GM10266 (cell line): ENCODE data around the gene LYRM1.
"Not testable (repeated sequence)": the region's sequence is repeated elsewhere in the genome, so short reads cannot be mapped to it uniquely, and the experiment has no call there.

Source experiments
- DNase-seq: peaks from one replicate; pipeline ENCODE4 v3.0.0; 2012; ENCODE audit errors: extremely low spot score
- CTCF ChIP-seq: IDR thresholded peaks from 2 replicates; pipeline ENCODE4 v1.5.1; 2012; ENCODE audit warnings: mild to moderate bottlenecking, low read depth; ENCODE audit not compliant: control insufficient read depth, insufficient read depth; ENCODE audit errors: missing control alignments

Gene LYRM1

DNA sequence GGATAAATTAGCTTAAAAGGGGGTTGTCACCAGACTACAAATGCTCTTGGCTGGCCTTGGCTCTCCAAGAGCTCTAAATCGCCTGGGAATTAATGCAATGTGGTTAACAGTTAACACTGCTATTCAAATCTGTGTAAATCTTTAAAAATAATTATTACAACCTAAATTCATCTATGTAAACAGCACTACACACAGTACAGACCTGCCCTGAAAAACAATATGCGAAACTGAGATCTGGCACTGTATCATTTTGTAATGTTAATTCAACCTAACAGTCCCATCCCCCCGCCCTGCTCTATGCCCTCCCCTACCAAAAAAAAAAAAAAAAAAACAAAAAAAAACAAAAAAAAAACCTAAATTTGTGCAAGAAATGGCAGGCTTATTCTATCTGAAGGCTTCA lies 41.3 kb upstream of the LYRM1 start:
- TF ChIP-seq CTCF = no peak
- no peak for DNase-seq

- no peak for TF ChIP-seq CTCF
- DNase-seq = no peak
Measured at GRCh38 chr16:20859699-20860098, 40.9 kb upstream of the LYRM1 start.

- TF ChIP-seq CTCF = no peak
- DNase-seq = no peak
Measured at GRCh38 chr16:20860361-20860760, 40.2 kb upstream of the LYRM1 start.

- not testable (repeated sequence) for DNase-seq
Measured at GRCh38 chr16:20860995-20861394, 39.6 kb upstream of the LYRM1 start.

DNA sequence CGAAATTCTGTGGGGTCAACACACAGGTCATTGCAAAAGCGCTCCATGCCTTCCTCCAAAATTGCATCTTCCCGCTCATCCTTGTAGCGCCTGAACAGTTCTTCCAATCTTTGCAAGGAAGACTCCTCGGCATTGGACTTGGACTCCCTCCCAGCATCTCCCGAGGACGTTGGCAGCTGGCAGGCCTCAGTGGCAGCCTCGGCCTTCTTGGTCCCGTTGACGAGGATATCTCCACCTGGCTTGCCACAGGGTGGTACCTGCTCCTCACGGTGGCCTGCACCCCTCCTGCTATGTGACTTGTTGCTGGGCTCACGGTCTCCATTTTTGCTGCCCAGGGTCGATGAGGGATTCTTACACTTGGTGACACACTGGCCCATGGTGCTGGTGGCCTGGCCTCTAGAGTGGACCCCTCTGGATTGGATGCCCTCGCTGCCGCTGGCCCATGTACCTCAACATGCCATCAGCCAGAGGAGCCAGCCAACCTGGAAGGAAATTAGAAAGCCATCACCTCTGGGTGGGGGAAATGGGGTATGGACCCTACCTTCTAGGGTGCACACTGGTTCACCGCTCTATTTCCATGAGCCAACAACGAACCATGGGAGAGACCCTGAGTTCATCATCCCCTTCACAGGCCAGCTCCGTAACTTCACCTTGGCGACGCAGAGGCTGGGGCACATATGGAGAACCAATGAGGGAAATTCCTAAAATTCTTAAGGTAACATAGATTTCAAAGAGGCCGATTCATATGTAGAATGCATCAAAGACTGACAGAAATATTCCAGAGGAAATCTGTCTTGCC lies 38.2 kb upstream of the LYRM1 start:
- no peak for TF ChIP-seq CTCF
- DNase-seq = no peak

- not testable (repeated sequence) for DNase-seq
Measured at GRCh38 chr16:20864376-20864775, 36.2 kb upstream of the LYRM1 start.

- TF ChIP-seq CTCF = no peak
- DNase-seq = peak; percentile 58
Measured at GRCh38 chr16:20865420-20866131, 35.0 kb upstream of the LYRM1 start.

DNA sequence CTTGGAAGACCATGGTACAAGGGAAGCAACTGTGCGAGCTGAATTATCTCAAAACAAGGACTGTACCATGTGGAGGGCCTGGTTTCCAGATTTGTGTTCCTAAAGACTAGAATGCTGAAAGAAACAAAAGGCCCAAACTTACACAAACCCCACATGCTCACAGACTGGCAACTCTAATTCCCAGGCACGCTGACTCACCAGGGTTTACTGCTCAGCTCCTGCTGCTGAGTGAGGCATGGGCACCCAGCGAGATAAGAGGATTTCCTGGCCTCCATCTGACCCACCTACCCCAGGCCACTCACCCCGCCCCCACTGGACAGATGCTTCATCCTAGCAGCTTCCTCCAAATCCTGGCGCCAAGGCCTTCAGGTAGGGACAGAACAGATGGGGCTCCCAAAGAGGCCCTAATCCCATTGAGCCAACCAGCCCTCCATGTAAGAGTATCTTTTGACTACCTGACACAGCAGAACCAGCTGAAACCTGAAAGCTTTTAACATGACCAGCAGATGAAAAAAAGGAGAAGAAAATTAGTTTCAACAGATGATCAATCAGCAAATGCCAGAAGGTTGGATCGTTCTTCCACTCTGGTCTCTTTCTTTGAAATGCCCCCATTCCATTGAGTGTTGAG lies 34.3 kb upstream of the LYRM1 start:
- no peak for DNase-seq
- no peak for TF ChIP-seq CTCF
